Lower leg skin (tissue), 3 donors: ENCODE data around the gene SEC24D.

ENCODE experiments used
- CTCF ChIP-seq, 3 donors: fragments of 450-650 bp; IDR thresholded peaks; one replicate each; pipeline ENCODE4 v1.5.1; 2016; ENCODE audit warnings: antibody characterized with exemption in 3 of 3, mild to moderate bottlenecking in 3 of 3, moderate library complexity in 2 of 3
- POLR2A ChIP-seq, 2 donors: fragments of 450-650 bp; IDR thresholded peaks; one replicate each; pipeline ENCODE4 v1.6.1; 2016 to 2017; ENCODE audit warnings: antibody characterized with exemption in 2 of 2, mild to moderate bottlenecking in 1 of 2, moderate library complexity in 1 of 2

GRCh38 chr4:118867311-118868067 is 31.6 kb upstream of the SEC24D start:
- TF ChIP-seq CTCF (IDR thresholded peaks at IDR 0.05) (no peak), POLR2A (IDR thresholded peaks at IDR 0.05) (no peak)
